Naive B cell (primary cell): Measurements from ENCODE around the gene VSTM5. TPM values are rescaled to one million over a fixed set of nuclear protein-coding genes. Genes with fewer than 3 reads are reported as not detected.

Experiments used
- ATAC-seq, 2 donors: fragments of 150-1000 bp; cut with Tn5 transposase; 2 replicates each; pipeline ENCODE4 v1.10.0; 2021; ENCODE audit warnings: low read depth in 2 of 2, mild to moderate bottlenecking in 2 of 2, moderate library complexity in 2 of 2
- DNase-seq: peaks from one replicate; pipeline ENCODE4 v3.0.0; 2022
- H3K27ac Mint-ChIP-seq, 6 donors: one replicate each; pipeline ENCODE4 v1.8.0; 2020 to 2022; ENCODE audit warnings: mild to moderate bottlenecking in 6 of 6, mixed read lengths in 6 of 6, moderate library complexity in 5 of 6, inconsistent platforms in 2 of 6
- H3K27me3 Mint-ChIP-seq, 3 donors: one replicate each; pipeline ENCODE4 v1.8.0; 2021 to 2022; ENCODE audit warnings: mixed read lengths in 3 of 3, mild to moderate bottlenecking in 1 of 3
- H3K36me3 Mint-ChIP-seq, 2 donors: one replicate each; pipeline ENCODE4 v1.8.0; 2020 to 2022; ENCODE audit warnings: mixed read lengths in 2 of 2, inconsistent platforms in 1 of 2, mild to moderate bottlenecking in 1 of 2
- H3K4me1 Mint-ChIP-seq, 3 donors: one replicate each; pipeline ENCODE4 v1.8.0; 2020 to 2022; ENCODE audit warnings: mixed read lengths in 3 of 3, inconsistent platforms in 1 of 3, mild to moderate bottlenecking in 1 of 3, moderate library complexity in 1 of 3
- H3K4me3 Mint-ChIP-seq, 8 donors: one replicate each; pipeline ENCODE4 v1.8.0; 2020 to 2022; ENCODE audit warnings: mild to moderate bottlenecking in 8 of 8, mixed read lengths in 8 of 8, moderate library complexity in 8 of 8, inconsistent platforms in 2 of 8
- H3K9me3 Mint-ChIP-seq, 7 donors: one replicate each; pipeline ENCODE4 v1.8.0; 2020 to 2022; ENCODE audit warnings: mixed read lengths in 7 of 7, mild to moderate bottlenecking in 5 of 7, inconsistent platforms in 2 of 7, moderate library complexity in 1 of 7
- polyA plus RNA-seq, 6 donors: library from polyadenylated mRNA; unstranded; fragments of 300-500 nt; fragmentation: Illumina TruSeq; gene quantifications; one replicate each; pipeline ENCODE4 v1.2.3, GENCODE V29; 2021; ENCODE audit warnings: low read depth in 6 of 6

VSTM5 gene
- polyA plus RNA-seq, 6 donors from 2014 or later = not detected

GRCh38 chr11:93838967-93839366, 11.5 kb downstream of the VSTM5 start:
- DNase-seq (no peak), ATAC-seq (no peak)
- Mint-ChIP-seq H3K4me3 (no peak overlapping the region), H3K4me1 (no peaks in the 10 kb centered on the region), H3K27me3 (peaks cover 0 to 5% (median 2%) of the 10 kb centered on the region in 3 donors), H3K36me3 (no peaks in the 10 kb centered on the region), H3K9me3 (no peaks in the 10 kb centered on the region), H3K27ac (no peak overlapping the region)

- Mint-ChIP-seq H3K36me3 (no peaks in the 10 kb centered on the region), H3K27ac (no peak overlapping the region), H3K9me3 (no peaks in the 10 kb centered on the region), H3K4me3 (no peak overlapping the region), H3K4me1 (no peaks in the 10 kb centered on the region), H3K27me3 (peaks cover 3 to 18% (median 11%) of the 10 kb centered on the region in 3 donors)
- ATAC-seq = no peak
- DNase-seq = no peak
These were observed 17.6 kb downstream of the VSTM5 start for GRCh38 chr11:93832780-93833179.

GRCh38 chr11:93831343-93832127, 18.9 kb downstream of the VSTM5 start:
- no peak for DNase-seq
- Mint-ChIP-seq H3K27ac (no peak overlapping the region), H3K36me3 (no peaks in the 10 kb centered on the region), H3K9me3 (no peaks in the 10 kb centered on the region), H3K4me1 (no peaks in the 10 kb centered on the region), H3K4me3 (no peak overlapping the region), H3K27me3 (peaks cover 3 to 18% (median 11%) of the 10 kb centered on the region in 3 donors)
- no peak for ATAC-seq

GRCh38 chr11:93829598-93829997, 20.8 kb downstream of the VSTM5 start:
- DNase-seq = no peak
- H3K4me1 Mint-ChIP-seq = no peaks in the 10 kb centered on the region
- no peaks in the 10 kb centered on the region for H3K9me3 Mint-ChIP-seq
- H3K4me3 Mint-ChIP-seq = no peak overlapping the region
- peaks cover 3 to 18% (median 11%) of the 10 kb centered on the region in 3 donors for H3K27me3 Mint-ChIP-seq
- H3K27ac Mint-ChIP-seq = no peak overlapping the region
- H3K36me3 Mint-ChIP-seq = no peaks in the 10 kb centered on the region
- no peak for ATAC-seq

- H3K9me3 Mint-ChIP-seq = no peaks in the 10 kb centered on the region
- ATAC-seq = no peak
- H3K27ac Mint-ChIP-seq = no peak overlapping the region
- no peak for DNase-seq
- no peaks in the 10 kb centered on the region for H3K36me3 Mint-ChIP-seq
- no peak overlapping the region for H3K4me3 Mint-ChIP-seq
- peaks cover 3 to 9% (median 5%) of the 10 kb centered on the region in 3 donors for H3K27me3 Mint-ChIP-seq
- no peaks in the 10 kb centered on the region for H3K4me1 Mint-ChIP-seq
These were observed 23.1 kb downstream of the VSTM5 start for GRCh38 chr11:93827363-93827762.

- Mint-ChIP-seq H3K27ac (no peak overlapping the region), H3K9me3 (no peaks in the 10 kb centered on the region), H3K4me1 (no peaks in the 10 kb centered on the region), H3K4me3 (no peak overlapping the region), H3K27me3 (peaks cover 0 to 5% (median 0%) of the 10 kb centered on the region in 3 donors), H3K36me3 (no peaks in the 10 kb centered on the region)
- ATAC-seq (no peak), DNase-seq (no peak)
These were observed 27.2 kb downstream of the VSTM5 start for GRCh38 chr11:93823210-93823609.

GRCh38 chr11:93822359-93822758, 28.1 kb downstream of the VSTM5 start:
- no peaks in the 10 kb centered on the region for H3K9me3 Mint-ChIP-seq
- DNase-seq (no peak), ATAC-seq (no peak)
- no peaks in the 10 kb centered on the region for H3K36me3 Mint-ChIP-seq
- H3K27ac Mint-ChIP-seq = peak overlapping the region in 1 of 6 donors; percentile 18
- H3K27me3 Mint-ChIP-seq = peaks cover 0 to 5% (median 0%) of the 10 kb centered on the region in 3 donors
- H3K4me1 Mint-ChIP-seq = no peaks in the 10 kb centered on the region
- H3K4me3 Mint-ChIP-seq = no peak overlapping the region

- ATAC-seq (no peak), DNase-seq (no peak)
- H3K36me3 Mint-ChIP-seq = no peaks in the 10 kb centered on the region
- no peaks in the 10 kb centered on the region for H3K4me1 Mint-ChIP-seq
- H3K27me3 Mint-ChIP-seq = peaks cover 0 to 5% (median 0%) of the 10 kb centered on the region in 3 donors
- H3K9me3 Mint-ChIP-seq = no peaks in the 10 kb centered on the region
- H3K4me3 Mint-ChIP-seq = no peak overlapping the region
- H3K27ac Mint-ChIP-seq = no peak overlapping the region
These were observed 28.8 kb downstream of the VSTM5 start for GRCh38 chr11:93821617-93822016.

GRCh38 chr11:93820847-93821246, 29.6 kb downstream of the VSTM5 start:
- Mint-ChIP-seq H3K9me3 (no peaks in the 10 kb centered on the region), H3K4me1 (no peaks in the 10 kb centered on the region), H3K27ac (peak overlapping the region in 2 of 6 donors; percentile 19 to 48), H3K4me3 (no peak overlapping the region), H3K27me3 (peaks cover 0 to 5% (median 0%) of the 10 kb centered on the region in 3 donors), H3K36me3 (peaks cover 0 to 3% of the 10 kb centered on the region in 2 donors)
- ATAC-seq (no peak), DNase-seq (no peak)

- H3K27me3 Mint-ChIP-seq = peaks cover 0 to 5% (median 0%) of the 10 kb centered on the region in 3 donors
- no peaks in the 10 kb centered on the region for H3K4me1 Mint-ChIP-seq
- DNase-seq (no peak), ATAC-seq (no peak)
- peaks cover 0 to 8% of the 10 kb centered on the region in 2 donors for H3K36me3 Mint-ChIP-seq
- H3K4me3 Mint-ChIP-seq = no peak overlapping the region
- no peak overlapping the region for H3K27ac Mint-ChIP-seq
- H3K9me3 Mint-ChIP-seq = no peaks in the 10 kb centered on the region
These were observed 30.3 kb downstream of the VSTM5 start for GRCh38 chr11:93819966-93820695.

GRCh38 chr11:93817426-93818348, 32.7 kb downstream of the VSTM5 start:
- ATAC-seq (no peak), DNase-seq (no peak)
- Mint-ChIP-seq H3K36me3 (peaks cover 0 to 13% of the 10 kb centered on the region in 2 donors), H3K27ac (peak overlapping the region in 3 of 6 donors; percentile 8 to 68 (median 48)), H3K4me3 (no peak overlapping the region), H3K4me1 (no peaks in the 10 kb centered on the region), H3K9me3 (no peaks in the 10 kb centered on the region), H3K27me3 (no peaks in the 10 kb centered on the region)

- no peaks in the 10 kb centered on the region for H3K4me1 Mint-ChIP-seq
- peaks cover 0 to 18% of the 10 kb centered on the region in 2 donors for H3K36me3 Mint-ChIP-seq
- no peak overlapping the region for H3K4me3 Mint-ChIP-seq
- no peaks in the 10 kb centered on the region for H3K9me3 Mint-ChIP-seq
- no peaks in the 10 kb centered on the region for H3K27me3 Mint-ChIP-seq
- H3K27ac Mint-ChIP-seq = no peak overlapping the region
- ATAC-seq (no peak), DNase-seq (no peak)
These were observed 35.3 kb downstream of the VSTM5 start for GRCh38 chr11:93814966-93815633.

- Mint-ChIP-seq H3K27me3 (no peaks in the 10 kb centered on the region), H3K4me1 (no peaks in the 10 kb centered on the region)
- ATAC-seq = no peak
These were observed 36.4 kb downstream of the VSTM5 start for GRCh38 chr11:93813974-93814373.

More at GRCh38 chr11:93813974-93814373, 36.4 kb downstream of the VSTM5 start:
- DNase-seq = no peak
- H3K36me3 Mint-ChIP-seq = peaks cover 1 to 23% of the 10 kb centered on the region in 2 donors
- H3K27ac Mint-ChIP-seq = no peak overlapping the region
- H3K4me3 Mint-ChIP-seq = no peak overlapping the region
- H3K9me3 Mint-ChIP-seq = no peaks in the 10 kb centered on the region
